Stimulated activated CD8-positive, alpha-beta memory T cell treated with anti-CD3 and anti-CD28 coated beads, Interleukin-4, amount 100 ng/mL, for 4 hours (primary cell): Measurements from ENCODE around the gene EFNA2.

Experiments used
- DNase-seq, 2 donors: peaks; one replicate each; pipeline ENCODE4 v3.0.0-alpha.2; 2020; ENCODE audit warnings: low read depth in 2 of 2, low spot score in 1 of 2

The EFNA2 gene

GRCh38 chr19:1271528-1272422 is 13.9 kb upstream of the EFNA2 start:
- DNase-seq: no peak

GRCh38 chr19:1272423-1273262 is 13.0 kb upstream of the EFNA2 start:
- no peak for DNase-seq

- no peak for DNase-seq
Observed at GRCh38 chr19:1273263-1274041, 12.2 kb upstream of the EFNA2 start.

GRCh38 chr19:1274081-1274851 is 11.4 kb upstream of the EFNA2 start:
- no peak for DNase-seq

- no peak for DNase-seq
Observed at GRCh38 chr19:1274852-1275259, 10.8 kb upstream of the EFNA2 start.

- peak; percentile 95 to 96 for DNase-seq
Observed at GRCh38 chr19:1275260-1275975, 10.3 kb upstream of the EFNA2 start, which contains the start of gene FAM174C. FAM174C (plus strand) TSS chr19:1275530; CDS start chr19:1275550, 20 bp downstream.

- DNase-seq: no peak
Observed at GRCh38 chr19:1275976-1276627, 9.6 kb upstream of the EFNA2 start.

- no peak for DNase-seq
Observed at GRCh38 chr19:1276628-1277022, 9.0 kb upstream of the EFNA2 start.

- DNase-seq: no peak
Observed at GRCh38 chr19:1277061-1277460, 8.6 kb upstream of the EFNA2 start.

GRCh38 chr19:1278074-1278473 is 7.6 kb upstream of the EFNA2 start:
- DNase-seq: no peak

- DNase-seq: no peak
Observed at GRCh38 chr19:1278713-1279660, 6.7 kb upstream of the EFNA2 start.

- peak in 1 of 2 donors; percentile 54 for DNase-seq
Observed at GRCh38 chr19:1279782-1280341, 5.8 kb upstream of the EFNA2 start.

GRCh38 chr19:1280636-1281568 is 4.8 kb upstream of the EFNA2 start:
- DNase-seq: no peak

- DNase-seq: no peak
Observed at GRCh38 chr19:1281569-1282287, 3.9 kb upstream of the EFNA2 start.

- DNase-seq: no peak
Observed at GRCh38 chr19:1282588-1283206, 3.0 kb upstream of the EFNA2 start.
